ENCODE measurements around the gene GAREM1. TPM values are rescaled to one million over a fixed set of nuclear protein-coding genes. Genes with fewer than 3 reads are reported as not detected.

GAREM1 gene
- total and polyA plus RNA-seq, 2 of the 8 experiments (the other 6 are each of a cell fraction or from before 2014, with no cell fraction given): 3.6 to 9.2 TPM

DNA sequence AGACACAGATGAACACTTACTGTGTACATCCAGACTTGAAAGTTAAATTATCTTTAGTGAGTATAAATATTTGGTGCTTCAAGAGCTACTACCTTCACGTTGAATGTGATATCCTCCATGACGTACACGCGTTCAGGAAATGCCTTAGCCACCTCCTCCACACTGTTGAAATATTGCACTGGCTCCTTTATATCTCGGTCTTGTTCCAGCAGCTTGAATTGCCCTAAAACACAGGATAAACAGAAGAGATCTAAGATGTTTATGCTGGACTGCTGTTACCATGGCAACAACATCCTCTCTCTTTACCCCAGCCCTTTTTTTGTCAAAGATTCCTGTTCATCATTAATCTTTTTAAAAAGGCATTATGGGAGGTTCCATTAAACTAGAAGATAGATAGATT, 160.6 kb downstream of the GAREM1 start:
- H2BK15ac ChIP-seq (ENCODE audit: low read length): no peak overlapping the region
- no peak overlapping the region for H3K9ac ChIP-seq (replicated peaks in 1 of 4; ENCODE audit: extremely low read depth in 1 of 4, low read depth in 3 of 4, low read length in 3 of 4)
- H3K27ac ChIP-seq (ENCODE audit: low read depth, low read length): no peak overlapping the region
- no peaks in the 10 kb centered on the region; the same call in 1 of the 2 replicates for H3K79me1 ChIP-seq (ENCODE audit: low read depth, low read length)
- no peaks in the 10 kb centered on the region for H4K20me1 ChIP-seq (replicated peaks in 1 of 2; ENCODE audit: control insufficient read depth in 1 of 2, insufficient read depth in 2 of 2, low read length in 2 of 2)
- WGBS, 2 experiments (ENCODE audit: extremely low coverage in 1 of 2, insufficient coverage in 1 of 2, insufficient read length in 1 of 2, insufficient replicate concordance in 2 of 2, low coverage in 1 of 2, low lambda C conversion rate in 2 of 2, missing lambda C conversion rate in 1 of 2): 92% methylated on average over 5 of the region's 5 CpGs; no CpG with 5 or more reads in 1 of the 2 experiments
- H3K36me3 ChIP-seq (ENCODE audit: control insufficient read depth in 2 of 4, insufficient read depth in 4 of 4, low read length in 3 of 4): no peaks in the 10 kb centered on the region
- H2BK20ac ChIP-seq (ENCODE audit: low read length): no peak overlapping the region
- H3K4ac ChIP-seq (replicated peaks; ENCODE audit: insufficient read length, low read depth, low read length): no peak overlapping the region
- no peak overlapping the region for H3K18ac ChIP-seq (ENCODE audit: extremely low read depth, low read length)
- H2BK12ac ChIP-seq (ENCODE audit: low read depth, low read length): no peak overlapping the region
- FAIRE-seq: no peak
- H2AFZ ChIP-seq (ENCODE audit: low read length): no peak overlapping the region
- no peak overlapping the region for H4K5ac ChIP-seq (ENCODE audit: insufficient read length, low read depth, low read length)
- no peak overlapping the region for H3K23ac ChIP-seq (ENCODE audit: insufficient read length)
- no peak overlapping the region for H4K91ac ChIP-seq (replicated peaks; ENCODE audit: insufficient read length, low read length)
- H3K9me3 ChIP-seq (ENCODE audit: insufficient read depth in 2 of 2, low read depth in 1 of 2, low read length in 1 of 2): no peaks in the 10 kb centered on the region
- H3K56ac ChIP-seq (replicated peaks; ENCODE audit: insufficient read length, low read depth, low read length): no peak overlapping the region
- ChIA-PET POLR2A (ENCODE audit: partially characterized antibody) (interaction anchor here (0.9 kb wide), 1 partner anchor 65 kb away, joined by 3 read pairs; no protein-coding TSS in a partner anchor), CTCF (ENCODE audit: partially characterized antibody) (interaction anchor here (0.6 to 1.9 kb wide), 6 partner anchors 13 to 1275 kb away, joined by 3 to 7 read pairs (median 3); no protein-coding TSS in a partner anchor)
- no peak overlapping the region for H2BK120ac ChIP-seq (replicated peaks; ENCODE audit: low read depth, low read length)
- H2AK5ac ChIP-seq (ENCODE audit: low read depth, low read length): no peak overlapping the region
- no peak overlapping the region for H2BK5ac ChIP-seq (ENCODE audit: low read depth, low read length)
- H3K23me2 ChIP-seq (ENCODE audit: low read depth, low read length): no peaks in the 10 kb centered on the region
- H3K79me2 ChIP-seq (ENCODE audit: control insufficient read depth in 1 of 2, insufficient read depth in 2 of 2, low read length in 2 of 2): no peaks in the 10 kb centered on the region
- H4K8ac ChIP-seq (ENCODE audit: extremely low read depth, insufficient read depth, low read length): no peak overlapping the region
- DNase-seq (ENCODE audit: low read depth in 1 of 2, low spot score in 2 of 2): no peak
- TF ChIP-seq TAF1 (IDR thresholded peaks at IDR 0.05; ENCODE audit: low read depth, low read length): no peak
- no peak for TF ChIP-seq POU5F1 (IDR thresholded peaks at IDR 0.05; ENCODE audit: low read depth, low read length)
- TF ChIP-seq TCF12 (IDR thresholded peaks at IDR 0.05; ENCODE audit: low read depth, low read length): no peak
- TF ChIP-seq TEAD4 (IDR thresholded peaks at IDR 0.05; ENCODE audit: low read depth, low read length): no peak
- TF ChIP-seq, protein P1, sequence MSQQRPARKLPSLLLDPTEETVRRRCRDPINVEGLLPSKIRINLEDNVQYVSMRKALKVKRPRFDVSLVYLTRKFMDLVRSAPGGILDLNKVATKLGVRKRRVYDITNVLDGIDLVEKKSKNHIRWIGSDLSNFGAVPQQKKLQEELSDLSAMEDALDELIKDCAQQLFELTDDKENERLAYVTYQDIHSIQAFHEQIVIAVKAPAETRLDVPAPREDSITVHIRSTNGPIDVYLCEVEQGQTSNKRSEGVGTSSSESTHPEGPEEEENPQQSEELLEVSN (IDR thresholded peaks at IDR 0.05): no peak
- no peak for TF ChIP-seq KDM1A (IDR thresholded peaks at IDR 0.05; ENCODE audit: borderline replicate concordance, low read length)
- no peak for TF ChIP-seq BRCA1 (IDR thresholded peaks at IDR 0.05; ENCODE audit: low read depth, low read length)
- no peak for TF ChIP-seq TAF7 (optimal IDR thresholded peaks at IDR 0.05; ENCODE audit: borderline replicate concordance, low read depth, low read length)
- TF ChIP-seq SP2 (IDR thresholded peaks at IDR 0.05; ENCODE audit: low read length): no peak
- TF ChIP-seq TBP (IDR thresholded peaks at IDR 0.05; ENCODE audit: low read depth, low read length): no peak
- no peak for TF ChIP-seq BCL11A (IDR thresholded peaks at IDR 0.05; ENCODE audit: low read depth in 2 of 2, low read length in 2 of 2)
- TF ChIP-seq YY1 (IDR thresholded peaks at IDR 0.05; ENCODE audit: low read depth, low read length): no peak
- TF ChIP-seq ASH2L (IDR thresholded peaks at IDR 0.05; ENCODE audit: low read length): no peak
- no peak for TF ChIP-seq NRF1 (IDR thresholded peaks at IDR 0.05; ENCODE audit: low read depth, low read length)
- no peak for TF ChIP-seq CBX8 (IDR thresholded peaks at IDR 0.05; ENCODE audit: borderline replicate concordance, low read depth, low read length)
- no peak overlapping the region for H3K14ac ChIP-seq (ENCODE audit: insufficient read length)
- H3K27me3 ChIP-seq (replicated peaks in 1 of 4; ENCODE audit: control insufficient read depth in 3 of 4, extremely low read depth in 1 of 4, insufficient read depth in 3 of 4, low read length in 3 of 4): no peaks in the 10 kb centered on the region
- no peak overlapping the region for H3K4me2 ChIP-seq (ENCODE audit: insufficient read depth in 1 of 2, low read depth in 2 of 2, low read length in 2 of 2)
- H3K4me1 ChIP-seq (replicated peaks in 1 of 4; ENCODE audit: control insufficient read depth in 3 of 4, insufficient read depth in 4 of 4, low read length in 3 of 4): no peaks in the 10 kb centered on the region
- no peak overlapping the region for H3K4me3 ChIP-seq (ENCODE audit: extremely low read depth in 1 of 4, insufficient read depth in 2 of 4, low read depth in 3 of 4, low read length in 4 of 4)

All from H1 (cell line).